Tibial nerve (tissue), 4 donors: ENCODE results near the gene COL8A1. TPM values are rescaled to one million over a fixed set of nuclear protein-coding genes. Genes with fewer than 3 reads are reported as not detected.

Experiments used
- DNase-seq, 2 donors: peaks; one replicate each; pipeline ENCODE4 v3.0.0-alpha.2; 2019; ENCODE audit warnings: low spot score in 2 of 2
- H3K27ac ChIP-seq, 4 donors: fragments of 200-600 bp; sonication (generic) in 3 of 4; one replicate each; pipeline ENCODE4 v1.5.1; 2017 to 2019; ENCODE audit warnings: mild to moderate bottlenecking in 1 of 4
- H3K27me3 ChIP-seq, 2 donors: fragments of 200-600 bp; sonication (generic) in 1 of 2; one replicate each; pipeline versions ENCODE4 v1.5.1 to v1.6.0; 2017 to 2019
- H3K36me3 ChIP-seq, 3 donors: fragments of 200-600 bp; sonication (generic); one replicate each; pipeline ENCODE4 v1.5.1; 2018 to 2019
- H3K4me1 ChIP-seq, 4 donors: fragments of 200-600 bp; sonication (generic) in 3 of 4; one replicate each; pipeline ENCODE4 v1.5.1; 2017 to 2019
- H3K4me3 ChIP-seq, 4 donors: fragments of 200-600 bp; sonication (generic) in 3 of 4; one replicate each; pipeline ENCODE4 v1.5.1; 2017 to 2019; ENCODE audit warnings: mild to moderate bottlenecking in 1 of 4, moderate library complexity in 1 of 4
- H3K9me3 ChIP-seq, 4 donors: fragments of 200-600 bp; sonication (generic) in 3 of 4; one replicate each; pipeline ENCODE4 v1.5.1; 2017 to 2019
- EP300 ChIP-seq, 2 donors: sonication (generic); formaldehyde crosslinking; IDR thresholded peaks; one replicate each; pipeline ENCODE4 v1.6.1; 2017; ENCODE audit warnings: antibody characterized with exemption in 2 of 2, mild to moderate bottlenecking in 1 of 2
- POLR2A ChIP-seq, 2 donors: fragments of 450-650 bp; IDR thresholded peaks; one replicate each; pipeline ENCODE4 v1.6.1; 2017; ENCODE audit warnings: antibody characterized with exemption in 2 of 2, mild to moderate bottlenecking in 2 of 2, moderate library complexity in 2 of 2
- WGBS, 2 donors: methylation state at CpG; one replicate each; pipeline ENCODE4 v1.1.5; 2018; 5-methylcytosine and 5-hydroxymethylcytosine counted together
- total RNA-seq, 4 donors: library from RNA; depleted of rRNA; stranded (reverse); fragments of >200 nt; gene quantifications; one replicate each; pipeline ENCODE4 v1.1.0, GENCODE V29; 2016
- TF ChIP-seq, protein P1 (sequence below), 5 experiments: fragments of 200-600 bp in 3 of 5; fragments of 450-650 bp in 2 of 5; sonication (generic) in 3 of 5; IDR thresholded peaks; one replicate each; pipeline ENCODE4 v1.5.1; 2016 to 2019; ENCODE audit warnings: antibody characterized with exemption in 5 of 5, mild to moderate bottlenecking in 3 of 5, moderate library complexity in 2 of 5

Gene COL8A1
- total RNA-seq, 4 donors from 2014 or later = 144 to 217 (median 177) TPM

DNA sequence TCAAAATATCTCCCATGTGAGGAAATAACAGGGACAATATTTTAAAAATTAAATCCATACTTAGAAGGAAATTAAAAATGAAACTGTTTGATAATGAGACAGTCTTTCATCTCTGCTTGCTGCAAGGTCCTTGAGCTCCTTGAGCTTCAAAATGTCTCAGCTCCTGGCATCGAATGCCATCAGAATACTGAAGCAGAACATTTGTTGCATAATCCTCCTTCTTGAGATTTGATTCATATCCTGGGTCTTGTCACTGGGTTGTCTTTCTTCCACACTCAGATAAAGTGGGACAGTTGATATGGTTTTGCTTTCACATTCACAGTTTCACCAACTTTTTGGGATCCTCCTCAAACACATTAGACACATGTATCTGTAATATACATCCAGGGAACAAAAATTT lies 27.8 kb downstream of the COL8A1 start:
- Histone ChIP-seq H3K4me1 (peaks cover 0 to 69% (median 12%) of the 10 kb centered on the region in 4 donors), H3K4me3 (no peak overlapping the region), H3K27me3 (no peaks in the 10 kb centered on the region), H3K9me3 (no peaks in the 10 kb centered on the region), H3K27ac (peak overlapping the region in 2 of 4 donors; percentile 45 to 72), H3K36me3 (no peaks in the 10 kb centered on the region)
- 55 to 64% methylated on average over 1 of the region's 1 CpG for WGBS, 2 donors
- TF ChIP-seq EP300 (IDR thresholded peaks at IDR 0.05) = peak in 1 of 2 donors; percentile 45
- TF ChIP-seq POLR2A (IDR thresholded peaks at IDR 0.05) = no peak
- DNase-seq = no peak

DNA sequence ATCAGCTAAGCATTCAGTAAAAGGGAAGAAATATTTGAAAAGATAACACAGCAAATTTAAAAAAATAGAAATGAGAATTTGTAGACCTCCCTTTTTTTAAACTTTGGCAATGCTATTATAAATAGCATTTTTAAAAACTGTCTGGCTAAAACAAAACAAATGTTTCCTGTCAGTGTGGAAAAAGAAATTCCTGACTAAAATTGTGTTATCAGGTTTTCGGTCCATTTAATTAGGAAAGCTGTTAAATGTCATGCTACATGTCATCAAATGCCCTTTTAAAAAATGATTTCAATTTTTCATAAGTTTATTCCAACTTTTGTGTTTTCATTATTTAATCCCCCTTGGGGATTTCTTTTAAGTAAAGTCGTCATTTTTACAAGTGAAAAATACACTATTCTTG lies 29.6 kb downstream of the COL8A1 start:
- WGBS, 2 donors = 51 to 54% methylated on average over 2 of the region's 2 CpGs
- H3K27me3 ChIP-seq = no peaks in the 10 kb centered on the region
- TF ChIP-seq EP300 (IDR thresholded peaks at IDR 0.05) (no peak), POLR2A (IDR thresholded peaks at IDR 0.05) (no peak)
- TF ChIP-seq, protein P1, sequence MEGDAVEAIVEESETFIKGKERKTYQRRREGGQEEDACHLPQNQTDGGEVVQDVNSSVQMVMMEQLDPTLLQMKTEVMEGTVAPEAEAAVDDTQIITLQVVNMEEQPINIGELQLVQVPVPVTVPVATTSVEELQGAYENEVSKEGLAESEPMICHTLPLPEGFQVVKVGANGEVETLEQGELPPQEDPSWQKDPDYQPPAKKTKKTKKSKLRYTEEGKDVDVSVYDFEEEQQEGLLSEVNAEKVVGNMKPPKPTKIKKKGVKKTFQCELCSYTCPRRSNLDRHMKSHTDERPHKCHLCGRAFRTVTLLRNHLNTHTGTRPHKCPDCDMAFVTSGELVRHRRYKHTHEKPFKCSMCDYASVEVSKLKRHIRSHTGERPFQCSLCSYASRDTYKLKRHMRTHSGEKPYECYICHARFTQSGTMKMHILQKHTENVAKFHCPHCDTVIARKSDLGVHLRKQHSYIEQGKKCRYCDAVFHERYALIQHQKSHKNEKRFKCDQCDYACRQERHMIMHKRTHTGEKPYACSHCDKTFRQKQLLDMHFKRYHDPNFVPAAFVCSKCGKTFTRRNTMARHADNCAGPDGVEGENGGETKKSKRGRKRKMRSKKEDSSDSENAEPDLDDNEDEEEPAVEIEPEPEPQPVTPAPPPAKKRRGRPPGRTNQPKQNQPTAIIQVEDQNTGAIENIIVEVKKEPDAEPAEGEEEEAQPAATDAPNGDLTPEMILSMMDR (IDR thresholded peaks at IDR 0.05) = no peak
- H3K36me3 ChIP-seq = no peaks in the 10 kb centered on the region
- no peaks in the 10 kb centered on the region for H3K9me3 ChIP-seq
- no peak for DNase-seq
- H3K4me1 ChIP-seq = peaks cover 0 to 62% (median 12%) of the 10 kb centered on the region in 4 donors
- H3K4me3 ChIP-seq = no peak overlapping the region
- H3K27ac ChIP-seq = peak overlapping the region; percentile 5 to 72 (median 30)

DNA sequence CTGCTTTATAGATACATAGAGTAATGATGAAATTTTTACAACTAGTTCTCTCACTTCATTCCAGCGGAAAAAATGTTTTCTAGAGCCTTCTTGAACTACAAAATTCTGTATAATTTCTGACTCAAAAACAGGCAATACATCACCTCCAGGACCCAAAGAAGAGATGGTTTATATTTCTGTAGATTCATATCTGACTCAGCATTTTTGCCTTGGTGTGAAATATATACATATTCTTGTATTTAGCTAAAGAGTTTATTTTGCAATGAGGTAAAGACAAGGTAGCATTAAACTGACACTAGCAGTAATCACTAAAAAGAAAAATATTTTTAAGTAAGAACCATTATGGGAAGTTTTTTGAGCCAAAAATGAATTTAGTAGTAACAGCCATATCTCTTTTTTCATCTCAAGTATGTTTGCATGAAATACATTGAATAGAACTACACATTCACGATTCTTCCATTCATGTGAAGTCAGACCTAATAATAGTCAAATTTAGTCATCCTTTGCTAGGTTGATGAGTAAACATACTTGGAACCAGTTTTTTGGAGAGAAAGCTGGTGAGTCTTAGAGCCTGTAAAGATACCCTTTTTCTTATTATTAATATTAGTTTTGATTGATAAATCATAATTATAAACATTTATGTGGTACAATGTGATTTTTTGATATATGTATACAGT lies 31.6 kb downstream of the COL8A1 start:
- WGBS, 2 donors = 66 to 72% methylated on average over 2 of the region's 2 CpGs
- peak overlapping the region in 2 of 4 donors; percentile 18 to 77 for H3K27ac ChIP-seq

DNA sequence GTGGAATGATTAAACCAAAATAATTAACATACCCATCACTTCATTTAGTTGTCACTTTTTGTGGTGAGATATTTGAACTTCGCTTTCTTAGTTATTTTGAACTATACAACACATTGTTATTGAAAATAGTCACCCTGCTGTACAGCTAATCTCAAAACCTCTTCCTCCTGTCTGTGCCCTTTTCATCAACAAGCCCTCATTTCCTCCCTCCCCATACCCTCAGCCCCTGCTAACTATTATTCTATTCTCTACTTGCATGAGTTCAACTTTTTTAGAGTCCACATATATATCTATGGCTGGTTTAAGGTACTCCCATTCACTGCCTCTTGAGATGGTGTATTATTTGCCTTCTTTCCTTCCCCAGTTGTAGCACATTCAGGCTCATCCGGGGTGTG lies 32.2 kb downstream of the COL8A1 start:
- H3K36me3 ChIP-seq = no peaks in the 10 kb centered on the region
- H3K4me1 ChIP-seq = peaks cover 0 to 58% (median 11%) of the 10 kb centered on the region in 4 donors
- TF ChIP-seq POLR2A (IDR thresholded peaks at IDR 0.05) (no peak), EP300 (IDR thresholded peaks at IDR 0.05) (no peak)
- TF ChIP-seq, protein P1 (IDR thresholded peaks at IDR 0.05) = no peak
- no peaks in the 10 kb centered on the region for H3K27me3 ChIP-seq
- 77 to 80% methylated on average over 2 of the region's 2 CpGs for WGBS, 2 donors
- no peaks in the 10 kb centered on the region for H3K9me3 ChIP-seq
- H3K4me3 ChIP-seq = no peak overlapping the region
- H3K27ac ChIP-seq = peak overlapping the region in 2 of 4 donors; percentile 18 to 77
- no peak for DNase-seq

More for the DNA sequence above, 31.6 kb downstream of the COL8A1 start:
- H3K4me1 ChIP-seq = peaks cover 0 to 56% (median 11%) of the 10 kb centered on the region in 4 donors
- DNase-seq = no peak
- H3K4me3 ChIP-seq = no peak overlapping the region
- H3K27me3 ChIP-seq = no peaks in the 10 kb centered on the region
- TF ChIP-seq, protein P1 (IDR thresholded peaks at IDR 0.05) = no peak
- TF ChIP-seq POLR2A (IDR thresholded peaks at IDR 0.05) (no peak), EP300 (IDR thresholded peaks at IDR 0.05) (no peak)
- H3K9me3 ChIP-seq = no peaks in the 10 kb centered on the region
- no peaks in the 10 kb centered on the region for H3K36me3 ChIP-seq

DNA sequence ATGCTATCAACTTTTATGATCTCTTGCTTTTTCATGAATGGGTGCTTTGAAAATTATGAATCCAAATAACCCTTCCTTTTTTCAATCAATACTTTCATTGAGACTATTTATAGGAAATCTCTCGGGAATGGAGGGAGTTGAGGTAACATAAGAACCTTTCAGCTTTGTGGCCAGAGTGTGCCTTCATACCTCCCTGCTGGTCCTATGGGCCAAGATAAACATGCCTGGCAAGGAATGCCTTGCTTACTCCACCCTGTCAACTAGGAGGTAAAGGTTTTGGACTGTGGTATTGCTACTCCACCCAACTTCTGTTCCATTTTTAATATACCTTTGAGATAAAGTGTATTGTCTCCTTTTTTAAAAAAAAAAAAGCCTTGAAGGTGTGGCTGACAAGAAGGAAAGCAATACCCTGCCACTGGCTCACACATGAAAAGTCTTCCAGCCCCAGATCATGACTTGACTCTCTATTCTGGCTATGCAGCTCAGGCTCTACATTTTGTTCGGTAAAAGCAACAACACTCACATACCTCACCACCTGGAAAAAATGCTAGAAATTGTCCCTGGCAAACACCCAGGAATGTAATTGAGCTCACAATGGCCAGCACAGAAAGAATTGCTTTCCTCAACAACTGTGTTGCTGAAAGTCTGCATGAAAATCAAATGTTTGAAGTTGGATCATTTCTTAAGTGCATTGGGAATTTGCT lies 35.8 kb downstream of the COL8A1 start:
- 39 to 42% methylated on average over 2 of the region's 2 CpGs for WGBS, 2 donors
- DNase-seq = no peak
- Histone ChIP-seq H3K27ac (peak overlapping the region; percentile 32 to 83 (median 57)), H3K27me3 (no peaks in the 10 kb centered on the region), H3K4me1 (peaks cover 0 to 50% (median 13%) of the 10 kb centered on the region in 4 donors), H3K36me3 (no peaks in the 10 kb centered on the region), H3K4me3 (no peak overlapping the region), H3K9me3 (no peaks in the 10 kb centered on the region)
- TF ChIP-seq, protein P1 (IDR thresholded peaks at IDR 0.05) = no peak
- TF ChIP-seq EP300 (IDR thresholded peaks at IDR 0.05) = peak in 1 of 2 donors; percentile 11
